Stimulated activated CD8-positive, alpha-beta memory T cell treated with anti-CD3 and anti-CD28 coated beads, Interleukin-7, amount 100 ng/mL, for 24 hours (primary cell): ENCODE measurements around the gene C21orf58.

Experiments
- DNase-seq: peaks from one replicate; pipeline ENCODE4 v3.0.0-alpha.2; 2020; ENCODE audit warnings: low read depth

Gene C21orf58

DNA sequence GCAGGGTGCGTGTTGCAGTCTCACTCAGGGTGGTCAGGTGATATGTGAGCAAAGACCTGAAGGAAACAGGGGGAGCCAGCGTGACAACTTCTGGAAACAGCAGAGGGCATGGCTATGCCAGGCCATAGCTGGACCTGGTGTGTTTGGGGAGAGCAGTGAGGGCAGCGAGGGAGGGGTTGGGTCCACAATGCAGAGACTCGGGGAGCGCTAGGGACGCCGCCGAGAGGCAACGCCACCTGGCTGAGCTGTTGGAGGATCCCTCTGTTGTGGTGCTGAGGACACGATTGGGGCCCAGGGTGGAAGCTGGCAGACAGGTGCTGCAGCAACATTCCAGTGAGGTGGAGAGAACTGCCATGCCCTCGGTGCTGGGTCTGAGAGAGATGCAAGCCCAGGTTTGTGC, 68.5 kb downstream of the C21orf58 start:
- DNase-seq, result no peak

DNA sequence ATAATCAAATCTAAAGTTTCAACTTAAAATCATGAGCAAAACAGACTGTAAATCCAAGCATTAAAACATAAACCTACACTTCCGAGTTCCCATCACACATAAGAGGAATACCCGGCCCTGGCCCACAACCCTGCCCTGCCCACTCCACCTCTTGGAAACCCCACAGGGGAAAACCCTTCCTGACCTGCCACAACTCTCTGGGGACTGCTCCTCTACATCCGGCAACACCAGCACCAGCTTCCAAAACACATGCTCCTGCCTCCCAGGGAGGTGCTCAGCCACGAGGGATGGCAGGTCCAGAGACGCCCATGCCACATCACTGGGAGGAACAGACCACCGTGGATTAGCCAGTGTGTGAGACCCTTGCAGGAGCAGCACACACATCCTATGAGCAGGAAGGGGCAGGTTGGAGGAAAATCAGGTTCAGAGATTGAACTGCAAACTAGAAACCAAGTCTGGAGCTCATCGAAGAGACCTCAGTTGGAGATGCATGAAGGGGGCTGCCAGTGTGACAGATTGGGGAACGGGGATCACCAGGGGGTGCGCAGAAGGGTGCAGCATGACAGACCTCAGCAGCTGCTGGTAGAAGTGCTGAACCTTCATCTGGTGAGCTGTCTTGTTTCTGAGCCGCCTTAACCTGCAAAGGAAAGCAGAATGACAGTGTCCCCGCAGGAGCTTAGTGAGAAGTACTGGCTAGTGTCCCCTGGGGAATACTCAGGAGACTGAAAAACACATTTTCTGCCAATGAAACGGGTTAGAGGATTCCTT, 69.3 kb downstream of the C21orf58 start:
- DNase-seq, result no peak

DNA sequence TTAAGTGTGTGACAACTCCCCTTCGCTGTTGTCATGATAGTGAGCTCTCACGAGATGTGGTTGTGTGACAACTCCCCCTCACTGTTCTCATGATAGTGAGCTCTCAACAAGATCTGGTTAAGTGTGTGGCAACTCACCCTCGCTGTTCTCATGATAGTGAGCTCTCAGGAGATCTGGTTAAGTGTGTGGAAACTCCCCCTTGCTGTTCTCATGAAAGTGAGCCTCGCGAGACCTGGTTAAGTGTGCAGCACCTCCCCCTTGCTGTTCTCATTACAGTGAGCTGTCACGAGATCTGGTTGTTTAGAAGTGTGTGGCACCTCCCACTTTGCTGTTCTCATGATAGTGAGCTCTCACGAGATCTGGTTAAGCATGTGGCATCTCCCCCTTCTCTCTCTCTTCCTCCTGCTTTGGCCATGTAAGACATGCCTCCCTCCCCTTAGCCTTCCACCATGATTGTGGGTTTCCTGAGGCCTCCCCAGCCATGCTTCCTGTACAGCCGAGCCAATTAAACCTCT, 70.0 kb downstream of the C21orf58 start:
- DNase-seq, result peak; percentile 9

DNA sequence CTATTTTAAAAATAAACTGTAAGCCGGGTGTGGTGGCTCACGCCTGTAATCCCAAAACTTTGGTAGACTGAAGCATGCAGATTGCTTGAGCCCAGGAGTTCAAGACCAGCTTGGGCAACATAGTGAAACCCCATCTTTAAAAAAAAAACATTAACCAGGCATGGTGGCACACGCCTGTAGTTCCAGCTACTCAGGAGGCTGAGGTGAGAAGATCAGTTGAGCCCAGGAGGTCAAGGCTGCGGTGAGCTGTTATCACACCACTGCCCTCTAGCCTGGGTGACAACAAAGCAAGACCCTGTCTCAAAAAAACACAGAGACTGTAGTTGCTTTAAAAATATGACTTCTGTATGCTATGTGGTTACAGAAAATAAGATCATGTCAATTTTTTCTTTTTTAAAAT, 70.8 kb downstream of the C21orf58 start:
- DNase-seq, result no peak
